ENCODE data around the gene KCNN3. TPM values are rescaled to one million over a fixed set of nuclear protein-coding genes. Genes with fewer than 3 reads are reported as not detected.

The KCNN3 gene
- total and polyA plus RNA-seq, 2 donors (not counting 1 experiment from before 2014, with no cell fraction given): 0.17 to 0.82 TPM

GRCh38 chr1:154901591-154901990 is 31.5 kb upstream of the KCNN3 start:
- Mint-ChIP-seq H3K27ac (no peak overlapping the region), H3K4me3 (no peak overlapping the region), H3K27me3 (no peaks in the 10 kb centered on the region), H3K9me3 (ENCODE audit: insufficient read depth) (no peaks in the 10 kb centered on the region), H3K4me1 (no peaks in the 10 kb centered on the region)
- no peak overlapping the region for H3K9ac ChIP-seq (ENCODE audit: low read length)
- no peaks in the 10 kb centered on the region for H3K9me3 ChIP-seq (ENCODE audit: control extremely low read depth in 1 of 3, control insufficient read depth in 2 of 3, insufficient read depth in 1 of 3, low read length in 2 of 3)
- H3K4me2 ChIP-seq (replicated peaks; ENCODE audit: low read depth, low read length, poor library complexity, severe bottlenecking): no peak overlapping the region
- H3K27ac ChIP-seq (ENCODE audit: low read length in 2 of 2): no peak overlapping the region
- whole genome bisulfite sequencing (ENCODE audit: insufficient coverage): no CpG with 5 or more reads among the region's 1 CpG
- H3K27me3 ChIP-seq (replicated peaks in 1 of 4; ENCODE audit: control extremely low read depth in 1 of 4, control insufficient read depth in 3 of 4, insufficient read depth in 4 of 4, low read length in 3 of 4): no peaks in the 10 kb centered on the region
- no peaks in the 10 kb centered on the region for H3K79me2 ChIP-seq (ENCODE audit: control insufficient read depth, insufficient read depth, low read length)
- POLR2A ChIA-PET: no interaction called here
- CTCF ChIA-PET: no interaction called here
- DNase-seq: no peak
- intact Hi-C loops (cut with micrococcal nuclease): no loop called here
- no peak for ATAC-seq (ENCODE audit: low read depth)
- no peaks in the 10 kb centered on the region for H4K20me1 ChIP-seq (ENCODE audit: control insufficient read depth, insufficient read depth, low read length, poor library complexity, severe bottlenecking)
- H3K4me3 ChIP-seq (ENCODE audit: control extremely low read depth in 1 of 5, extremely low read depth in 1 of 5, insufficient read depth in 1 of 5, low read depth in 2 of 5, low read length in 4 of 5): no peak overlapping the region
- TF ChIP-seq EZH2 (IDR thresholded peaks at IDR 0.05; ENCODE audit: borderline replicate concordance, insufficient read depth, low read depth, low read length, poor library complexity, severe bottlenecking) (no peak), CTCF (IDR thresholded peaks at IDR 0.05) (no peak)
- H2AFZ ChIP-seq (ENCODE audit: insufficient read depth, low read depth, low read length, poor library complexity, severe bottlenecking): no peak overlapping the region
- no peaks in the 10 kb centered on the region for H3K36me3 ChIP-seq (replicated peaks in 1 of 2; ENCODE audit: control extremely low read depth in 1 of 2, control insufficient read depth in 1 of 2, extremely low read depth in 1 of 2, insufficient read depth in 2 of 2, low read length in 1 of 2)
- no peaks in the 10 kb centered on the region for H3K4me1 ChIP-seq (ENCODE audit: control insufficient read depth in 2 of 2, insufficient read depth in 2 of 2, low read length in 2 of 2)

GRCh38 chr1:154899041-154899440 is 29.0 kb upstream of the KCNN3 start:
- Mint-ChIP-seq H3K27ac (no peak overlapping the region), H3K4me3 (no peak overlapping the region), H3K4me1 (no peaks in the 10 kb centered on the region), H3K27me3 (no peaks in the 10 kb centered on the region), H3K9me3 (ENCODE audit: insufficient read depth) (no peaks in the 10 kb centered on the region)
- Histone ChIP-seq H3K4me3 (ENCODE audit: control extremely low read depth in 1 of 5, extremely low read depth in 1 of 5, insufficient read depth in 1 of 5, low read depth in 2 of 5, low read length in 4 of 5) (no peak overlapping the region), H2AFZ (ENCODE audit: insufficient read depth, low read depth, low read length, poor library complexity, severe bottlenecking) (no peak overlapping the region), H3K4me2 (replicated peaks; ENCODE audit: low read depth, low read length, poor library complexity, severe bottlenecking) (no peak overlapping the region), H3K79me2 (ENCODE audit: control insufficient read depth, insufficient read depth, low read length) (no peaks in the 10 kb centered on the region), H4K20me1 (ENCODE audit: control insufficient read depth, insufficient read depth, low read length, poor library complexity, severe bottlenecking) (no peaks in the 10 kb centered on the region), H3K4me1 (ENCODE audit: control insufficient read depth in 2 of 2, insufficient read depth in 2 of 2, low read length in 2 of 2) (no peaks in the 10 kb centered on the region), H3K36me3 (replicated peaks in 1 of 2; ENCODE audit: control extremely low read depth in 1 of 2, control insufficient read depth in 1 of 2, extremely low read depth in 1 of 2, insufficient read depth in 2 of 2, low read length in 1 of 2) (no peaks in the 10 kb centered on the region), H3K27me3 (replicated peaks in 1 of 4; ENCODE audit: control extremely low read depth in 1 of 4, control insufficient read depth in 3 of 4, insufficient read depth in 4 of 4, low read length in 3 of 4) (no peaks in the 10 kb centered on the region), H3K9me3 (ENCODE audit: control extremely low read depth in 1 of 3, control insufficient read depth in 2 of 3, insufficient read depth in 1 of 3, low read length in 2 of 3) (no peaks in the 10 kb centered on the region), H3K9ac (ENCODE audit: low read length) (no peak overlapping the region), H3K27ac (ENCODE audit: low read length in 2 of 2) (no peak overlapping the region)
- ATAC-seq (ENCODE audit: low read depth) (no peak), DNase-seq (no peak)
- 100% methylated on average over 4 of the region's 6 CpGs for WGBS (ENCODE audit: insufficient coverage)
- ChIA-PET POLR2A (no interaction called here), CTCF (no interaction called here)
- TF ChIP-seq CTCF (IDR thresholded peaks at IDR 0.05) (no peak), EZH2 (IDR thresholded peaks at IDR 0.05; ENCODE audit: borderline replicate concordance, insufficient read depth, low read depth, low read length, poor library complexity, severe bottlenecking) (no peak)
- intact Hi-C loops (cut with micrococcal nuclease): no loop called here

All from B cell (primary cell).